ENCODE results near the gene LRCH3.
"Not testable (repeated sequence)": the region's sequence is repeated elsewhere in the genome, so short reads cannot be mapped to it uniquely, and the experiment has no call there.

LRCH3 gene

GRCh38 chr3:197881270-197881969 lies 90.4 kb downstream of the LRCH3 start:
- no peak overlapping the region for H3K4me3 ChIP-seq (ENCODE audit: low read depth, low read length)
- POLR2A ChIA-PET: no interaction called here
- no peak for TF ChIP-seq CTCF (IDR thresholded peaks at IDR 0.05; ENCODE audit: insufficient read depth, low read length, missing control alignments)
- CTCF ChIA-PET: interaction anchor here (1.5 kb wide), 1 partner anchor 24 kb away, joined by 3 read pairs; no protein-coding TSS in a partner anchor
- DNase-seq (ENCODE audit: low read depth, low spot score): no peak

GRCh38 chr3:197881970-197882338 lies 90.9 kb downstream of the LRCH3 start:
- no peak for TF ChIP-seq CTCF (IDR thresholded peaks at IDR 0.05; ENCODE audit: insufficient read depth, low read length, missing control alignments)
- CTCF ChIA-PET: no interaction called here
- DNase-seq (ENCODE audit: low read depth, low spot score): no peak
- POLR2A ChIA-PET: no interaction called here
- H3K4me3 ChIP-seq (ENCODE audit: low read depth, low read length): no peak overlapping the region

GRCh38 chr3:197882586-197882985 lies 91.5 kb downstream of the LRCH3 start:
- CTCF ChIA-PET: no interaction called here

GRCh38 chr3:197883541-197883940 lies 92.5 kb downstream of the LRCH3 start:
- TF ChIP-seq CTCF (IDR thresholded peaks at IDR 0.05; ENCODE audit: insufficient read depth, low read length, missing control alignments): no peak
- no peak overlapping the region for H3K4me3 ChIP-seq (ENCODE audit: low read depth, low read length)
- POLR2A ChIA-PET: no interaction called here
- DNase-seq (ENCODE audit: low read depth, low spot score): no peak
- CTCF ChIA-PET: no interaction called here

More at GRCh38 chr3:197882586-197882985, 91.5 kb downstream of the LRCH3 start:
- TF ChIP-seq CTCF (IDR thresholded peaks at IDR 0.05; ENCODE audit: insufficient read depth, low read length, missing control alignments): no peak
- no peak overlapping the region for H3K4me3 ChIP-seq (ENCODE audit: low read depth, low read length)
- DNase-seq (ENCODE audit: low read depth, low spot score): no peak
- POLR2A ChIA-PET: no interaction called here

- CTCF ChIA-PET: interaction anchor here (1.1 kb wide), 1 partner anchor 58 kb away, joined by 5 read pairs; no protein-coding TSS in a partner anchor
- POLR2A ChIA-PET; H3K4me3 ChIP-seq (ENCODE audit: low read depth, low read length); DNase-seq (ENCODE audit: low read depth, low spot score): not testable (repeated sequence)
Observed at GRCh38 chr3:197884330-197884729, 93.3 kb downstream of the LRCH3 start.

GRCh38 chr3:197886052-197886451 lies 95.0 kb downstream of the LRCH3 start:
- H3K4me3 ChIP-seq (ENCODE audit: low read depth, low read length); CTCF ChIA-PET; DNase-seq (ENCODE audit: low read depth, low spot score): not testable (repeated sequence)
- POLR2A ChIA-PET: interaction anchor here (0.6 kb wide), 1 partner anchor 158 kb away, joined by 3 read pairs; no protein-coding TSS in a partner anchor

GRCh38 chr3:197887430-197888053 lies 96.5 kb downstream of the LRCH3 start:
- POLR2A ChIA-PET; H3K4me3 ChIP-seq (ENCODE audit: low read depth, low read length); DNase-seq (ENCODE audit: low read depth, low spot score): not testable (repeated sequence)
- CTCF ChIA-PET: interaction anchor here (5.3 kb wide), 1 partner anchor 17 kb away, joined by 34 read pairs; no protein-coding TSS in a partner anchor

GRCh38 chr3:197888511-197888910 lies 97.5 kb downstream of the LRCH3 start:
- no peak for TF ChIP-seq CTCF (IDR thresholded peaks at IDR 0.05; ENCODE audit: insufficient read depth, low read length, missing control alignments)
- no peak for DNase-seq (ENCODE audit: low read depth, low spot score)
- CTCF ChIA-PET: interaction anchor here (5.3 kb wide), 1 partner anchor 16 kb away, joined by 34 read pairs; no protein-coding TSS in a partner anchor
- H3K4me3 ChIP-seq (ENCODE audit: low read depth, low read length): no peak overlapping the region
- POLR2A ChIA-PET: no interaction called here

Data from AG04449 (cell line).